Measurements from ENCODE around the gene KDM4C.
"Not testable (repeated sequence)": the region's sequence is repeated elsewhere in the genome, so short reads cannot be mapped to it uniquely, and the experiment has no call there.

- TF ChIP-seq CTCF (conservative IDR thresholded peaks at IDR 0.05; ENCODE audit: low read length); EZH2phosphoT487 (IDR thresholded peaks at IDR 0.05; ENCODE audit: borderline replicate concordance, low read depth, low read length): not testable (repeated sequence)
Observed at GRCh38 chr9:6948921-6949320, 191.1 kb downstream of the KDM4C start.
